SH-SY5Y (cell line): ENCODE data around the gene COL18A1.

Experiments
- GATA2 ChIP-seq: IDR thresholded peaks from 2 replicates; pipeline ENCODE4 v1.6.1; 2011; ENCODE audit warnings: mild to moderate bottlenecking, low read depth, low read length
- GATA3 ChIP-seq: IDR thresholded peaks from 2 replicates; pipeline ENCODE4 v1.6.1; 2011; ENCODE audit warnings: low read depth, mild to moderate bottlenecking, low read length, moderate library complexity

DNA sequence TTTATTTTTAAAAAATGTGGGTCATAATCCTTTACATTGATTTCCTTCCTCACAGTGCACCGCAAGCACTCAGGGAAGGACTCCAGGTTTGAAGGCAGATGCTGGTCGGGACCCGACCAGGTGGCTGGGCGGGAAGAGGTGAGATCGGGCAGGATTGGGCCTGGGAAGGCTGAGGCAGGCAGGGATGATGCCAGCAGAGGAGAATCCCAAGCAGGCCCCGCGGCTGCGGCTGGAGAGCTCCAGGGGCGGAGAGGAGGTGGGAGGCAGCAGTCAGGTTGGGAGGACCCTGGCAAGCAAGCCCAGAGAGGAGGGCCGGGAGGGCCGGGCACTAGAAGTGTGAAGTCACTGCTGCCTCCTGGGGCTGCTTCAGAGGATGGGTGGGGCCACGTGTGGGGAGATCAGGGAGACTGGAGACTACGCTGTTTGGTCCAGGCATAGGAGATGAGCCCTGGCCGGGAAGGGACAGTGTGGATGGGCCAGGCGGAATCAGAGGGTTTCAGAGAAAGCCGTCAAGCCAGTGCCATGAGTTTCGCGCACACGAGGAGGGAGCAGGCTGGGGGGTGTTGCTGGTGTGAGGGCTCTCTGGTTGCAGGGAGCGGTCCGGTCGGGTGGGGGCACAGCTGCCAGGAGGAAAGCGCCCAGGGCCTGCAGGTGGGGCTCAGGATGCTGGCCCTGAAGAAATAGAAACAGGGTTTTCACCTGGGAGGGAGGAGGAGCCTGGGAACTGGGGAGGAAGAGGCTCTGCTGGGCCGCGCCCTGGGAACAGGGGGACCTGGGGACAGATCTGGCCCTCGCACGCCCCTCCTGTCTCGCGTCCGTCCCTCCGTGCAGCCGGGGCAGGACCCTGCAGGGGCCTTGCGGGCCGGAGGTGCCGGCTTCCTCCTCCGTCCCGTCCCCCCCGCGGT lies 888 bp upstream of the COL18A1 start:
- TF ChIP-seq GATA3 (no peak), GATA2 (no peak)
